GM18858 (cell line): ENCODE data around the gene FNBP1.
"Not testable (repeated sequence)": the region's sequence is repeated elsewhere in the genome, so short reads cannot be mapped to it uniquely, and the experiment has no call there.

Experiments
- ATAC-seq: cut with Tn5 transposase; IDR thresholded peaks from one replicate; pipeline ENCODE4 v1.9.1; 2021; ENCODE audit not compliant: unreplicated experiment

FNBP1 gene

GRCh38 chr9:129996161-129996830 lies 46.7 kb downstream of the FNBP1 start:
- no peak for ATAC-seq

- no peak for ATAC-seq
These were observed 47.4 kb downstream of the FNBP1 start for GRCh38 chr9:129995409-129996160.

- ATAC-seq = no peak
These were observed 48.1 kb downstream of the FNBP1 start for GRCh38 chr9:129994882-129995281.

- ATAC-seq = not testable (repeated sequence)
These were observed 51.9 kb downstream of the FNBP1 start for GRCh38 chr9:129991139-129991538.

- ATAC-seq = no peak
These were observed 52.5 kb downstream of the FNBP1 start for GRCh38 chr9:129990269-129991010.

- ATAC-seq = no peak
These were observed 53.2 kb downstream of the FNBP1 start for GRCh38 chr9:129989740-129990139.

- ATAC-seq = no peak
These were observed 53.7 kb downstream of the FNBP1 start for GRCh38 chr9:129989362-129989708.

GRCh38 chr9:129988607-129989361 lies 54.2 kb downstream of the FNBP1 start:
- ATAC-seq = peak; percentile 46

GRCh38 chr9:129987941-129988340 lies 55.0 kb downstream of the FNBP1 start:
- no peak for ATAC-seq

- ATAC-seq = no peak
These were observed 55.9 kb downstream of the FNBP1 start for GRCh38 chr9:129987047-129987446.

- ATAC-seq = not testable (repeated sequence)
These were observed 58.4 kb downstream of the FNBP1 start for GRCh38 chr9:129984589-129984988.

- ATAC-seq = no peak
These were observed 59.1 kb downstream of the FNBP1 start for GRCh38 chr9:129983891-129984290.

GRCh38 chr9:129981180-129981907 lies 61.6 kb downstream of the FNBP1 start:
- ATAC-seq = no peak

- ATAC-seq = not testable (repeated sequence)
These were observed 62.8 kb downstream of the FNBP1 start for GRCh38 chr9:129980224-129980623.

GRCh38 chr9:129979071-129979745 lies 63.8 kb downstream of the FNBP1 start:
- ATAC-seq = no peak

GRCh38 chr9:129972816-129973215 lies 70.2 kb downstream of the FNBP1 start:
- no peak for ATAC-seq

- no peak for ATAC-seq
These were observed 74.1 kb downstream of the FNBP1 start for GRCh38 chr9:129968690-129969485.

GRCh38 chr9:129964901-129965734 lies 77.9 kb downstream of the FNBP1 start:
- no peak for ATAC-seq
